Natural killer cell (primary cell): ENCODE results near the gene LIPE. TPM values are rescaled to one million over a fixed set of nuclear protein-coding genes. Genes with fewer than 3 reads are reported as not detected.
A peak's percentile ranks its signal among the peaks of the same experiment; 100 is the strongest.

Experiments
- ATAC-seq, 3 donors: fragments of 150-1000 bp in 2 of 3; fragments of 200-7000 bp in 1 of 3; cut with Tn5 transposase; 1 replicate in 1 of 3; 2 replicates in 2 of 3; pipeline ENCODE4 v1.10.0; 2021; ENCODE audit warnings: mild to moderate bottlenecking in 2 of 3, moderate library complexity in 2 of 3
- DNase-seq, 2 donors: peaks; one replicate each; pipeline versions ENCODE4 v3.0.0 to v3.0.0-alpha.2; 2013 to 2021; ENCODE audit warnings: mixed read lengths in 1 of 2
- H3K27ac ChIP-seq: one replicate; pipeline ENCODE4 v1.5.1; 2013; ENCODE audit warnings: mild to moderate bottlenecking, low read length
- H3K27me3 ChIP-seq: one replicate; pipeline ENCODE4 v1.6.1; 2013; ENCODE audit warnings: low read length; ENCODE audit not compliant: control insufficient read depth, insufficient read depth
- H3K36me3 ChIP-seq: one replicate; pipeline ENCODE4 v1.6.1; 2013; ENCODE audit warnings: low read length; ENCODE audit not compliant: control insufficient read depth, insufficient read depth
- H3K4me1 ChIP-seq: one replicate; pipeline ENCODE4 v1.6.1; 2013; ENCODE audit warnings: low read length; ENCODE audit not compliant: control insufficient read depth, insufficient read depth
- H3K4me3 ChIP-seq: one replicate; pipeline ENCODE4 v1.5.1; 2013; ENCODE audit warnings: low read length
- H3K9me3 ChIP-seq: one replicate; pipeline ENCODE4 v1.6.1; 2013; ENCODE audit warnings: low read length; ENCODE audit not compliant: control insufficient read depth, insufficient read depth
- H3K27ac Mint-ChIP-seq, 2 donors: one replicate each; pipeline ENCODE4 v1.8.0; 2022; ENCODE audit warnings: mild to moderate bottlenecking in 2 of 2, mixed read lengths in 2 of 2, moderate library complexity in 1 of 2
- H3K27me3 Mint-ChIP-seq, 2 donors: one replicate each; pipeline ENCODE4 v1.8.0; 2022; ENCODE audit warnings: low read depth in 2 of 2, mixed read lengths in 2 of 2
- H3K36me3 Mint-ChIP-seq: one replicate; pipeline ENCODE4 v1.8.0; 2022; ENCODE audit warnings: mixed read lengths
- H3K4me1 Mint-ChIP-seq, 2 donors: one replicate each; pipeline ENCODE4 v1.8.0; 2022; ENCODE audit warnings: mixed read lengths in 2 of 2
- H3K4me3 Mint-ChIP-seq: one replicate; pipeline ENCODE4 v1.8.0; 2022; ENCODE audit warnings: mild to moderate bottlenecking, moderate library complexity, mixed read lengths
- H3K9me3 Mint-ChIP-seq, 2 donors: one replicate each; pipeline ENCODE4 v1.8.0; 2022; ENCODE audit warnings: mixed read lengths in 2 of 2
- WGBS: methylation state at CpG from one replicate; pipeline ENCODE4 v1.1.7; 2013; ENCODE audit warnings: missing lambda C conversion rate; ENCODE audit not compliant: insufficient coverage; 5-methylcytosine and 5-hydroxymethylcytosine counted together
- intact Hi-C: fragments of 100-400 bp; cut with micrococcal nuclease; formaldehyde crosslinking; loops from one replicate; pipeline ENCODE4 v1.14.2; 2022
- total RNA-seq, 4 donors: library from RNA; stranded (reverse); fragments of 120-200 nt in 1 of 4; gene quantifications; one replicate each; pipeline versions ENCODE4 v1.2.3 to v1.2.4, GENCODE V29; 2013 to 2022
- TF ChIP-seq, protein P1 (sequence below): fragments of 200-600 bp; IDR thresholded peaks from one replicate; pipeline ENCODE4 v1.8.0; 2022; ENCODE audit warnings: antibody characterized with exemption

Gene LIPE
- total RNA-seq, 3 donors from 2014 or later (not counting 1 experiment from before 2014, with no cell fraction given), result 5.3 to 13.3 (median 11.7) TPM

- 71% methylated on average over 1 of the region's 3 CpGs for WGBS
- Histone ChIP-seq H3K27me3 (no peaks in the 10 kb centered on the region), H3K36me3 (no peaks in the 10 kb centered on the region), H3K4me1 (peaks cover 9% of the 10 kb centered on the region), H3K27ac (no peak overlapping the region), H3K9me3 (no peaks in the 10 kb centered on the region), H3K4me3 (no peak overlapping the region)
- no peak overlapping the region for H3K4me3 Mint-ChIP-seq
- no peak overlapping the region for H3K27ac Mint-ChIP-seq
- peaks cover 14 to 15% of the 10 kb centered on the region in 2 donors for H3K4me1 Mint-ChIP-seq
- H3K27me3 Mint-ChIP-seq, result peaks cover 0 to 1% of the 10 kb centered on the region in 2 donors
- H3K9me3 Mint-ChIP-seq, result no peaks in the 10 kb centered on the region
- intact Hi-C loops, result no loop called here
- DNase-seq (no peak), ATAC-seq (no peak)
- no peaks in the 10 kb centered on the region for H3K36me3 Mint-ChIP-seq
- TF ChIP-seq, protein P1, sequence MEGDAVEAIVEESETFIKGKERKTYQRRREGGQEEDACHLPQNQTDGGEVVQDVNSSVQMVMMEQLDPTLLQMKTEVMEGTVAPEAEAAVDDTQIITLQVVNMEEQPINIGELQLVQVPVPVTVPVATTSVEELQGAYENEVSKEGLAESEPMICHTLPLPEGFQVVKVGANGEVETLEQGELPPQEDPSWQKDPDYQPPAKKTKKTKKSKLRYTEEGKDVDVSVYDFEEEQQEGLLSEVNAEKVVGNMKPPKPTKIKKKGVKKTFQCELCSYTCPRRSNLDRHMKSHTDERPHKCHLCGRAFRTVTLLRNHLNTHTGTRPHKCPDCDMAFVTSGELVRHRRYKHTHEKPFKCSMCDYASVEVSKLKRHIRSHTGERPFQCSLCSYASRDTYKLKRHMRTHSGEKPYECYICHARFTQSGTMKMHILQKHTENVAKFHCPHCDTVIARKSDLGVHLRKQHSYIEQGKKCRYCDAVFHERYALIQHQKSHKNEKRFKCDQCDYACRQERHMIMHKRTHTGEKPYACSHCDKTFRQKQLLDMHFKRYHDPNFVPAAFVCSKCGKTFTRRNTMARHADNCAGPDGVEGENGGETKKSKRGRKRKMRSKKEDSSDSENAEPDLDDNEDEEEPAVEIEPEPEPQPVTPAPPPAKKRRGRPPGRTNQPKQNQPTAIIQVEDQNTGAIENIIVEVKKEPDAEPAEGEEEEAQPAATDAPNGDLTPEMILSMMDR, result no peak
These were observed 8.8 kb upstream of the LIPE start for GRCh38 chr19:42436006-42436405.

DNA sequence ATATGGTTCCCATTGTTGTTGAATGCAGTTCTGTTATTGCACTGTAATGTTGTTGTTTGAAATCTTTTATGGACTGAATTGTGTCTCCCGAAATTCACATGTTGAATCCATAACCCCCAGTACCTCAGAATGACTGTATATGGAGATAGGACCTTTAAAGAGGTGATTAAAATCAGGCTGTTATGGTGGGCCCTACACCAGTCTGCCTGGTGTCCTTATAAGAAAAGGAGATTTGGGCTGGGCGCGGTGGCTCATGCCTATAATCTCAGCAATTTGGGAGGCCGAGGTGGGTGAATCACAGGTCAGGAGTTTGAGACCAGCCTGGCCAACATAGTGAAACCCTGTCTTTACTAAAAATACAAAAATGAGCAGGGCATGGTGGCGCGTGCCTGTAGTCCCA lies 8.1 kb upstream of the LIPE start:
- TF ChIP-seq, protein P1, result no peak
- Histone ChIP-seq H3K4me1 (peaks cover 2% of the 10 kb centered on the region), H3K36me3 (no peaks in the 10 kb centered on the region), H3K9me3 (no peaks in the 10 kb centered on the region), H3K27me3 (no peaks in the 10 kb centered on the region), H3K27ac (no peak overlapping the region), H3K4me3 (no peak overlapping the region)
- Mint-ChIP-seq H3K27ac (no peak overlapping the region), H3K36me3 (no peaks in the 10 kb centered on the region), H3K4me3 (no peak overlapping the region), H3K4me1 (peaks cover 7 to 8% of the 10 kb centered on the region in 2 donors), H3K27me3 (no peaks in the 10 kb centered on the region), H3K9me3 (no peaks in the 10 kb centered on the region)
- DNase-seq, result no peak
- WGBS, result 97% methylated on average over 5 of the region's 6 CpGs
- no peak for ATAC-seq
- intact Hi-C loops, result no loop called here

GRCh38 chr19:42433503-42434260 lies 6.5 kb upstream of the LIPE start:
- peak in 2 of 3 donors; percentile 32 to 48 for ATAC-seq
- 59% methylated on average over 8 of the region's 9 CpGs for WGBS
- TF ChIP-seq, protein P1, result peak; percentile 48
- no peaks in the 10 kb centered on the region for H3K9me3 Mint-ChIP-seq
- no peak overlapping the region for H3K4me3 ChIP-seq
- no peak overlapping the region for H3K27ac Mint-ChIP-seq
- no peak overlapping the region for H3K27ac ChIP-seq
- no peaks in the 10 kb centered on the region for H3K27me3 Mint-ChIP-seq
- H3K4me3 Mint-ChIP-seq, result no peak overlapping the region
- no peaks in the 10 kb centered on the region for H3K9me3 ChIP-seq
- no peaks in the 10 kb centered on the region for H3K36me3 Mint-ChIP-seq
- intact Hi-C loops, result loop anchor here (1.0 kb wide), 1 partner anchor 325 kb away; no protein-coding TSS in a partner anchor
- no peaks in the 10 kb centered on the region for H3K27me3 ChIP-seq
- H3K4me1 Mint-ChIP-seq, result peaks cover 6% of the 10 kb centered on the region in 2 donors
- DNase-seq, result peak; percentile 39 to 79
- H3K36me3 ChIP-seq, result no peaks in the 10 kb centered on the region
- H3K4me1 ChIP-seq, result no peaks in the 10 kb centered on the region
